GM06990 (cell line): Measurements from ENCODE around the gene ERAP2.

ENCODE experiments used
- DNase-seq: peaks from one replicate; pipeline ENCODE4 v3.0.0-alpha.2; 2011; ENCODE audit not compliant: insufficient read length; ENCODE audit errors: extremely low read depth
- H3K27me3 ChIP-seq: replicated peaks from 2 replicates; pipeline ENCODE4 v1.6.0; 2011; ENCODE audit warnings: low read length; ENCODE audit not compliant: control insufficient read depth, insufficient read depth
- H3K36me3 ChIP-seq: 2 replicates; pipeline ENCODE4 v1.5.1; 2011; ENCODE audit warnings: low read length; ENCODE audit not compliant: control insufficient read depth, insufficient read depth
- H3K4me3 ChIP-seq: replicated peaks from 2 replicates; pipeline ENCODE4 v1.5.1; 2011; ENCODE audit warnings: low read depth, mild to moderate bottlenecking, control low read depth, low read length
- CTCF ChIP-seq: IDR thresholded peaks from 2 replicates; pipeline ENCODE4 v1.5.1; 2011; ENCODE audit warnings: low read length, control low read depth, mild to moderate bottlenecking, inconsistent platforms; ENCODE audit not compliant: insufficient read depth, poor library complexity, severe bottlenecking

Gene ERAP2

GRCh38 chr5:96931605-96932004 is 55.3 kb downstream of the ERAP2 start:
- H3K36me3 ChIP-seq: no peaks in the 10 kb centered on the region
- DNase-seq: no peak
- H3K4me3 ChIP-seq: peak overlapping the region; percentile 92
- no peaks in the 10 kb centered on the region for H3K27me3 ChIP-seq
- TF ChIP-seq CTCF: no peak

- Histone ChIP-seq H3K4me3 (peak overlapping the region; percentile 92), H3K27me3 (no peaks in the 10 kb centered on the region), H3K36me3 (no peaks in the 10 kb centered on the region)
- TF ChIP-seq CTCF: no peak
- DNase-seq: no peak
Observed at GRCh38 chr5:96932026-96932425, 55.7 kb downstream of the ERAP2 start.

- no peak for DNase-seq
- Histone ChIP-seq H3K4me3 (peak overlapping the region; percentile 92), H3K27me3 (no peaks in the 10 kb centered on the region), H3K36me3 (no peaks in the 10 kb centered on the region)
- TF ChIP-seq CTCF: no peak
Observed at GRCh38 chr5:96933764-96934707, 57.7 kb downstream of the ERAP2 start.

GRCh38 chr5:96934708-96935558 is 58.6 kb downstream of the ERAP2 start:
- peak overlapping the region; percentile 92 for H3K4me3 ChIP-seq
- H3K27me3 ChIP-seq: no peaks in the 10 kb centered on the region
- TF ChIP-seq CTCF: peak; percentile 2
- peak; percentile 100 for DNase-seq
- no peaks in the 10 kb centered on the region for H3K36me3 ChIP-seq

GRCh38 chr5:96935559-96936430 is 59.5 kb downstream of the ERAP2 start, which contains the start of gene LNPEP:
TSS of gene LNPEP (plus strand) at chr5:96936080. CDS start at chr5:96936156, 76 bp downstream.
- H3K4me3 ChIP-seq: peak within 1 kb of the TSS; percentile 92
- no peaks in the 10 kb centered on the region for H3K36me3 ChIP-seq
- TF ChIP-seq CTCF: no peak
- peak; percentile 99 for DNase-seq
- no peaks in the 10 kb centered on the region for H3K27me3 ChIP-seq
